Esophagus squamous epithelium (tissue), 5 donors: ENCODE data around the gene LRRC36. TPM values are rescaled to one million over a fixed set of nuclear protein-coding genes. Genes with fewer than 3 reads are reported as not detected.
"Not testable (repeated sequence)": the region's sequence is repeated elsewhere in the genome, so short reads cannot be mapped to it uniquely, and the experiment has no call there.

Experiments used
- DNase-seq: peaks from one replicate; lab custom pipeline; 2025; lab: John Stamatoyannopoulos, UW
- H3K27ac ChIP-seq, 4 donors: fragments of 200-600 bp; sonication (generic); one replicate each; pipeline ENCODE4 v1.5.1; 2016 to 2019; ENCODE audit warnings: mild to moderate bottlenecking in 1 of 4
- H3K27me3 ChIP-seq, 4 donors: fragments of 200-600 bp; sonication (generic); 1 replicate in 3 of 4; 2 replicates in 1 of 4; pipeline versions ENCODE4 v1.5.1 to v1.6.0; 2017 to 2021; ENCODE audit warnings: antibody characterized with exemption in 1 of 4
- H3K36me3 ChIP-seq, 3 donors: fragments of 200-600 bp; sonication (generic); one replicate each; pipeline ENCODE4 v1.5.1; 2016 to 2019
- H3K4me1 ChIP-seq, 3 donors: fragments of 200-600 bp; sonication (generic); one replicate each; pipeline ENCODE4 v1.5.1; 2017 to 2019
- H3K4me3 ChIP-seq, 4 donors: fragments of 200-600 bp; sonication (generic); 1 replicate in 3 of 4; 2 replicates in 1 of 4; pipeline ENCODE4 v1.5.1; 2016 to 2019; ENCODE audit warnings: mild to moderate bottlenecking in 2 of 4, moderate library complexity in 1 of 4
- H3K9me3 ChIP-seq, 3 donors: fragments of 200-600 bp; sonication (generic); one replicate each; pipeline ENCODE4 v1.5.1; 2016 to 2019
- POLR2A ChIP-seq, 4 donors: fragments of 450-650 bp; IDR thresholded peaks; one replicate each; pipeline ENCODE4 v1.6.1; 2017; ENCODE audit warnings: antibody characterized with exemption in 4 of 4, mild to moderate bottlenecking in 4 of 4, moderate library complexity in 3 of 4
- WGBS, 2 donors: methylation state at CpG; one replicate each; pipeline ENCODE4 v1.1.5; 2018; 5-methylcytosine and 5-hydroxymethylcytosine counted together
- intact Hi-C: fragments of 100-400 bp; cut with DNase I; formaldehyde crosslinking; loops from one replicate; pipeline ENCODE4 v1.15.0; 2022
- total RNA-seq, 4 donors: library from RNA; depleted of rRNA; stranded (reverse); fragments of >200 nt; gene quantifications; one replicate each; pipeline ENCODE4 v1.1.0, GENCODE V29; 2016
- TF ChIP-seq, protein P1 (sequence below), 6 experiments: fragments of 450-650 bp in 4 of 6; fragments of 200-600 bp in 2 of 6; sonication (generic) in 2 of 6; IDR thresholded peaks; one replicate each; pipeline ENCODE4 v1.5.1; 2016 to 2019; ENCODE audit warnings: antibody characterized with exemption in 6 of 6, mild to moderate bottlenecking in 4 of 6, moderate library complexity in 4 of 6
- donor health status: DM: yes; HTN: yes; CAD: no.

Gene LRRC36
- total RNA-seq, 4 donors from 2014 or later, result not detected

DNA sequence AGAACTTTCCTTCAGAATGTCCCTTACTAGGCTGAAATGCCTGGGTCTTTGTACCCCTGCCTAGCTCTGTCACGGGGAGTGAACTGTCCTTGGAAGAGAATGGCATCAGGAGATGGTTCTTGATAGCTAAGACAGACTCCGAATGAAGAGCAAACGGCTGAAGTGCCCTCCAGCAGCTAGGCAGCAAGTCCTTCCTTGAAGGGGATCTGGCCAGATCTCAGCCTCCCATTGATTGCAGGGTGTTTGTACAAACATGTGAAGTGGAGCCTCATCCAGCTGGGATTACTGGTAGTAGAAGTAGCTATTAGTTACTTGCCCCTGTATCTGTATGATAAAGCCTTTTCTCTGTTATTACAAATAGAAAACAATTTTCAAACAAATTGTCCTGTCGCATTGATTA lies 30.9 kb downstream of the LRRC36 start:
- no peak for DNase-seq
- Histone ChIP-seq H3K27me3 (no peaks in the 10 kb centered on the region), H3K36me3 (no peaks in the 10 kb centered on the region), H3K27ac (no peak overlapping the region), H3K4me1 (no peaks in the 10 kb centered on the region), H3K4me3 (no peak overlapping the region), H3K9me3 (no peaks in the 10 kb centered on the region)
- intact Hi-C loops, result no loop called here
- TF ChIP-seq, protein P1, sequence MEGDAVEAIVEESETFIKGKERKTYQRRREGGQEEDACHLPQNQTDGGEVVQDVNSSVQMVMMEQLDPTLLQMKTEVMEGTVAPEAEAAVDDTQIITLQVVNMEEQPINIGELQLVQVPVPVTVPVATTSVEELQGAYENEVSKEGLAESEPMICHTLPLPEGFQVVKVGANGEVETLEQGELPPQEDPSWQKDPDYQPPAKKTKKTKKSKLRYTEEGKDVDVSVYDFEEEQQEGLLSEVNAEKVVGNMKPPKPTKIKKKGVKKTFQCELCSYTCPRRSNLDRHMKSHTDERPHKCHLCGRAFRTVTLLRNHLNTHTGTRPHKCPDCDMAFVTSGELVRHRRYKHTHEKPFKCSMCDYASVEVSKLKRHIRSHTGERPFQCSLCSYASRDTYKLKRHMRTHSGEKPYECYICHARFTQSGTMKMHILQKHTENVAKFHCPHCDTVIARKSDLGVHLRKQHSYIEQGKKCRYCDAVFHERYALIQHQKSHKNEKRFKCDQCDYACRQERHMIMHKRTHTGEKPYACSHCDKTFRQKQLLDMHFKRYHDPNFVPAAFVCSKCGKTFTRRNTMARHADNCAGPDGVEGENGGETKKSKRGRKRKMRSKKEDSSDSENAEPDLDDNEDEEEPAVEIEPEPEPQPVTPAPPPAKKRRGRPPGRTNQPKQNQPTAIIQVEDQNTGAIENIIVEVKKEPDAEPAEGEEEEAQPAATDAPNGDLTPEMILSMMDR (IDR thresholded peaks at IDR 0.05), result no peak
- TF ChIP-seq POLR2A (IDR thresholded peaks at IDR 0.05), result no peak
- WGBS, 2 donors, result 48 to 75% methylated on average over 4 of the region's 4 CpGs

DNA sequence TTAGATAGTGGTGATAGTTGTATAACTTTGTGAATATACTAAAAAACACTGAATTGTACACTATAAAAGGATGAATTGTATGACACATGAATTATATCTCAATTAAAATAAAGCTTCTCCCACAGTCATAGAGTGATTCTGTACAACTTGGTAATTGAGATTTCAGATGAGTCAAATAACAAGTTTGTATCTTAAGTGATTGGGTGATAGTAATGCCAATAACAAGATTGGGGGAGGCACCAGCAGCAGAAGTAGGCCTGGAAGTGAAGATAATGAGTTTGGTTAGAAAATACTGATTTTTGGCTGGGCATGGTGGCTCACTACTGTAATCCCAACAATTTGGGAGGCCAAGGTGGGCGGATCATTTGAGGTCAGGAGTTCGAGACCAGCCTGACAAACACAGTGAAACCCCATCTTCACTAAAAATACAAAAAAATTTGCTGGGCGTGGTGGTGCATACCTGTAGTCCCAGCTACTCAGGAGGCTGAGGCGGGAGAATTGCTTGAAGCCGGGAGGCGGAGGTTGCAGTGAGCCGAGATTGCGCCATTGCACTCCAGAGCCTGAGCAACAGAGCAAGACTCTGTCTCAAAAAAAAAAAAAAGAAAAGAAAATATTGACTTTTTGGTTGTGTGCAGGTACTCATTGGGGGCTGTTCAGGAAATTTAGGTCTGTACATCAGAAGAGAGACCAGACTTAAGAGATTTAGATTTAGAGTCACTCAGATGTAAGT lies 33.1 kb downstream of the LRRC36 start:
- intact Hi-C loops, DNase-seq, H3K36me3 ChIP-seq, H3K4me1 ChIP-seq, H3K9me3 ChIP-seq, H3K27me3 ChIP-seq, H3K4me3 ChIP-seq, H3K27ac ChIP-seq: not testable (repeated sequence)
- WGBS, 2 donors, result 81 to 87% methylated on average over 5 to 8 of the region's 8 CpGs

DNA sequence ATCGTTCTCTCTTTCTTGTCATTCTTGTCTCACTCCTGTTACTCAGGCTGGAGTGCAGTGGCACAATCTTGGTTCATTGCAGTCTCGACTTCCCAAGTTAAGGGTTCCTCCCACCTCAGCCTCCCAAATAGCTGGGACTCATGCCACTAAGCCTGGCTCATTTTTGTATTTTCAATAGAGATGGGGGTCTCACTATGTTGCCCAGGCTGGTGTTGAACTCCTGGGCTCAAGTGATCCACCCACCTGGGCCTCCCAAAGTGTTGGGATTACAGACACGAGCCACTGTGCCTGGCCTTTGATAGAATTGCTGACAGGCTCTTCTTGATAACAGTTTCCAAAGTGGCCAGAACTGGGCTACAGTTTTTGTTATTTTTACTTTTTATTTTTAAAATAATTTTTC lies 34.4 kb downstream of the LRRC36 start:
- Histone ChIP-seq H3K27ac (no peak overlapping the region), H3K27me3 (no peaks in the 10 kb centered on the region), H3K9me3 (no peaks in the 10 kb centered on the region), H3K36me3 (no peaks in the 10 kb centered on the region), H3K4me3 (no peak overlapping the region), H3K4me1 (no peaks in the 10 kb centered on the region)
- 82 to 84% methylated on average over 3 of the region's 3 CpGs for WGBS, 2 donors
- TF ChIP-seq POLR2A (IDR thresholded peaks at IDR 0.05), result no peak
- DNase-seq, result no peak
- intact Hi-C loops, result no loop called here

DNA sequence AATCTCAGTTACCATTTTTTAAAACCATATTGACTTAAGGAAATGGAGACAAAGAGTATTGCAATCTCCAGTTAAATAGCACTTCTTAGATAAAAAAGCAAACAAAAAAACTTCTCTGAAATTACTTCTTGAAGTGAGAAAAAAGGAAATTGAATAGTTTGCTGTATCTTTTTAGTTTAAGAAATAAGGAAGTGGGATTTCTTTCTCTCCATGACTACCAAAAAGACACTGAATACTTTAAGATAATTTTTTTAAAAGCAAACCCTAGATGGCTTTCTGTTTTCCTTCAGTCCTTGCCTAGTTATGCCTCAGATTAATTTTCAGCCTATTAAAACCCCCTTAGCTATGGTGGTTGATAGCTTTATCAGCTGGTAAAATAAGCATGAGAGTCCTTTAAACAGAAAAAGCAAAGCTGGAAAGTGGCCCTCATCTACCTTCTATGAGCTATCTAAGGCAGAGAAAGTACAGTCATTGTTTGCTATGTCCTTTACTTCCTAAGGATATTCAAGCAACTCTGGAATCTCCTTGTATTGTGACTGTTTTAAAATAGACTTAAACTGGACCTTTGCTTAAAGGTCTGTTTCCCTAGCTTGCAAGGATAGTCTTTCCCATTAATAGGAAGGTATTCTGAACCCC lies 38.1 kb downstream of the LRRC36 start:
- Histone ChIP-seq H3K27ac (no peak overlapping the region), H3K4me3 (no peak overlapping the region), H3K4me1 (no peaks in the 10 kb centered on the region), H3K36me3 (no peaks in the 10 kb centered on the region), H3K27me3 (no peaks in the 10 kb centered on the region), H3K9me3 (no peaks in the 10 kb centered on the region)
- TF ChIP-seq, protein P1 (IDR thresholded peaks at IDR 0.05), result no peak
- no peak for TF ChIP-seq POLR2A (IDR thresholded peaks at IDR 0.05)
- intact Hi-C loops, result no loop called here
- DNase-seq, result no peak

DNA sequence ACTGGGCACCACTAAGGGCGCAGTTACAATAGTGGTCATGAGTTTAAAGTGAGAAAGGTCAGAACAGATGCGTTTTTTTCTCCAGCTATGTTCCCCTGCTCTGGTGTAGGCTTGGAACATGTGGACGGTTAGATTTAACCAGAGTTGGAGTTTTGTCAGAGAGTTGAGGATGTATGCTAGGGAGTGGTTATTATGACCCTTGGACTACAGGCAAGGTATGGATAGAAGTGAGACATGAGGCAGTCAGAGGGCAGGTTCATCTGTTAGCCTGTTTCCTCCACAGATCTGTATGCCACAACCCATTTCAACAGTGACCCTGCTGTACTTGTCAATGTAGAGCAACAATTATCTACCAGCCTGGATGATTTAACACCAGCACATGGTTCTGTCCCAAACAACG lies 44.0 kb downstream of the LRRC36 start:
- H3K4me3 ChIP-seq, result no peak overlapping the region
- no peak overlapping the region for H3K27ac ChIP-seq
- WGBS, 2 donors, result 89 to 90% methylated on average over 4 of the region's 4 CpGs
- no peaks in the 10 kb centered on the region for H3K27me3 ChIP-seq
- H3K4me1 ChIP-seq, result no peaks in the 10 kb centered on the region
- TF ChIP-seq POLR2A (IDR thresholded peaks at IDR 0.05), result no peak
- TF ChIP-seq, protein P1 (IDR thresholded peaks at IDR 0.05), result no peak
- no peaks in the 10 kb centered on the region for H3K9me3 ChIP-seq
- DNase-seq, result no peak
- H3K36me3 ChIP-seq, result no peaks in the 10 kb centered on the region
- intact Hi-C loops, result loop anchor here (5.0 kb wide), 1 partner anchor 47 kb away; the partner anchor contains the start of gene ZDHHC1

DNA sequence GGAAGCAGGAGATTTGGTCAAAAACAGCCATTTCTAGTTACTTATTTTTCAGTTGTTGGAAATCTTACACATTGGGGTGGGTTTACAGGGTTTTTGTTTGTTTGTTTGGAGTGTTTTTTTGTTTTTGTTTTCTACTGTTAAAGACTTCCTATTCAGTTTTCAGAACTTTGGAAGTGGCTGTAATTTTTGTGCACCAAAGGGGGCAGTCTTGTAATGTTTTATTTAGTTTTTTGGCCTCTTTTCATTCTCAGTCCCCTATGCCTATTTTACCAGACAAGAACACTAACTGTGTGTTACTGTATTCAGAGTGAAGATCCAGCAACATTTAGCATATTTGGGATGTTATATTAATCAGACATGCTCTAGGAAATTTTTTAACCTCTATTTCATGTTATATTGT lies 46.0 kb downstream of the LRRC36 start:
- intact Hi-C loops, result loop anchor here (5.0 kb wide), 1 partner anchor 45 kb away; the partner anchor contains the start of gene ZDHHC1
- Histone ChIP-seq H3K9me3 (no peaks in the 10 kb centered on the region), H3K27me3 (no peaks in the 10 kb centered on the region), H3K36me3 (no peaks in the 10 kb centered on the region), H3K4me1 (no peaks in the 10 kb centered on the region), H3K27ac (no peak overlapping the region), H3K4me3 (no peak overlapping the region)
- DNase-seq, result no peak
- no peak for TF ChIP-seq POLR2A (IDR thresholded peaks at IDR 0.05)
- TF ChIP-seq, protein P1 (IDR thresholded peaks at IDR 0.05), result peak in 5 of 6 experiments; percentile 40 to 67 (median 46)

DNA sequence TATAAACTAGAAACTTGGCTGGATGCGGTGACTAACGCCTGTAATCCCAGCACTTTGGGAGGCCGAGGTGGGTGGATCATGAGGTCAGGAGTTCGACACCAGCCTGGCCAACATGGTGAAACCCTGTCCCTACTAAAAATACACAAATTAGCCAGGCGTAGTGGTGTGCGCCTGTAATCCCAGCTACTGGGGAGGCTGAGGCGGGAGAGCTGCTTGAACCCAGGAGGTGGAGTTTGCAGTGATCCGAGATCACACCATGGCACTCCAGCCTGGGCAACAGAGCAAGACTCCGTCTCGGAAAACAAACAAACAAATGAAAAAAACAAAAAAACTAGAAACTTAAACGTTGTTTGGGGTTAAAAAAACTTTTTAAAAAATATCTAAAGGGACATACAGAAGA lies 49.4 kb downstream of the LRRC36 start:
- H3K4me1 ChIP-seq, H3K4me3 ChIP-seq, H3K36me3 ChIP-seq, H3K27ac ChIP-seq, intact Hi-C loops, H3K27me3 ChIP-seq, H3K9me3 ChIP-seq, DNase-seq: not testable (repeated sequence)
- 79 to 80% methylated on average over 11 of the region's 11 CpGs for whole genome bisulfite sequencing, 2 donors
